Skeletal muscle tissue (tissue), 4 donors: ENCODE measurements around the gene SLC4A7. TPM values are rescaled to one million over a fixed set of nuclear protein-coding genes. Genes with fewer than 3 reads are reported as not detected.
"Not testable (repeated sequence)": the region's sequence is repeated elsewhere in the genome, so short reads cannot be mapped to it uniquely, and the experiment has no call there.

Source experiments
- H3K27ac ChIP-seq: one replicate; pipeline ENCODE4 v1.7.0; 2013; ENCODE audit warnings: mild to moderate bottlenecking, low read depth, low read length, inconsistent platforms
- H3K27me3 ChIP-seq, 3 donors: one replicate each; pipeline ENCODE4 v1.7.0; 2013; ENCODE audit warnings: low read length in 3 of 3; ENCODE audit not compliant: control insufficient read depth in 3 of 3, insufficient read depth in 3 of 3
- H3K36me3 ChIP-seq, 3 donors: one replicate each; pipeline ENCODE4 v1.7.0; 2013; ENCODE audit warnings: low read length in 3 of 3; ENCODE audit not compliant: control insufficient read depth in 3 of 3, insufficient read depth in 3 of 3
- H3K4me1 ChIP-seq, 3 donors: one replicate each; pipeline ENCODE4 v1.7.0; 2013; ENCODE audit warnings: low read length in 3 of 3, mild to moderate bottlenecking in 3 of 3; ENCODE audit not compliant: control insufficient read depth in 3 of 3, insufficient read depth in 3 of 3
- H3K4me3 ChIP-seq, 3 donors: one replicate each; pipeline ENCODE4 v1.7.0; 2013; ENCODE audit warnings: low read length in 3 of 3
- H3K9ac ChIP-seq, 3 donors: one replicate each; pipeline ENCODE4 v1.7.0; 2013; ENCODE audit warnings: low read length in 3 of 3, mild to moderate bottlenecking in 3 of 3, moderate library complexity in 2 of 3, low read depth in 1 of 3
- H3K9me3 ChIP-seq, 3 donors: one replicate each; pipeline ENCODE4 v1.7.0; 2013; ENCODE audit warnings: low read length in 3 of 3; ENCODE audit not compliant: control insufficient read depth in 3 of 3
- total RNA-seq: library from RNA; depleted of rRNA; stranded (reverse); fragments of >200 nt; gene quantifications from one replicate; pipeline ENCODE4 v1.2.3, GENCODE V29; 2014
- donor health status: Osteomylitis.

The SLC4A7 gene
- total RNA-seq, 1 donor from 2014 or later, result 54.3 TPM

DNA sequence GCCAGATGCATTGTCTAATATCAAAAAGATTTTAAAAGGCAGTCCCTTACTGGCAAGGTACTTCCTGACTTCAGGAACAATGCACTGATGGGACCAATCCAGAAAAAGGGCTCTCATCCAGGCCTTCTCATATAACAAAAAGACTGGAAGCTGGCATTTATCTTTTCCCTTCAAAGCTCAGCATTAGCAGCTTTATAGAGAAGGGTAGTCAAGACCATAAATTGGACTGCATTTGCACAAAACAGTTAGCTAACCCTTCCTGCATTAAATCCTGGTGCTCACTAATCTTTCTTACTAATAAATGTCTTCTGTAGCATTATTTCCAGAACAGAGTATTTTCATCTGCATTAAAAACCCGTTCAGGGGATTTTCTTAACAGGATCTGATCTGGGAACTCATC, 69.0 kb downstream of the SLC4A7 start:
- no peak overlapping the region for H3K4me3 ChIP-seq
- no peaks in the 10 kb centered on the region for H3K4me1 ChIP-seq
- peaks cover 3 to 13% (median 7%) of the 10 kb centered on the region in 3 donors for H3K36me3 ChIP-seq
- H3K27me3 ChIP-seq, result no peaks in the 10 kb centered on the region
- no peaks in the 10 kb centered on the region for H3K9me3 ChIP-seq
- H3K27ac ChIP-seq, result no peak overlapping the region
- no peak overlapping the region for H3K9ac ChIP-seq

- Histone ChIP-seq H3K4me3 (no peak overlapping the region), H3K27ac (no peak overlapping the region), H3K9ac (no peak overlapping the region), H3K9me3 (no peaks in the 10 kb centered on the region), H3K36me3 (peaks cover 3 to 10% (median 10%) of the 10 kb centered on the region in 3 donors), H3K27me3 (no peaks in the 10 kb centered on the region), H3K4me1 (no peaks in the 10 kb centered on the region)
Measured at GRCh38 chr3:27392950-27393679, 91.1 kb downstream of the SLC4A7 start.

DNA sequence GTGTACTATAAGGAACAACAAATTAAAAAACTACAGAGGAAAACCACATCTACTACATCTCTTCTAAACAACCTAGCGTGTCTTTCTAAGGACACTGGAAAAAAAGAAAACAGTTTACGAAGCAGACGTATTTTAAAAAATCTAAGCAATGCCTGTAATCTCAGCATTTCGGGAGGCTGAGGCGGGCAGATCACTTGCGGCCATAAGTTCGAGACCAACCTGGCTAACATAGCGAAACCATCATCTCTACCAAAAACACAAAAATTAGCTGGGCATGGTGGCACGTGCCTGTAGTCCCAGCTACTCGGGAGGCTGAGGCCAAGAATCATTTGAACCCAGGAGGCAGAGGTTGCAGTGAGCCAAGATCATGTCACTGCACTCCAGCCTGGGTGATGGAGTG, 91.8 kb downstream of the SLC4A7 start:
- peaks cover 0 to 10% (median 7%) of the 10 kb centered on the region in 3 donors for H3K36me3 ChIP-seq
- H3K9me3 ChIP-seq, H3K4me3 ChIP-seq, H3K27ac ChIP-seq, H3K9ac ChIP-seq, H3K4me1 ChIP-seq, H3K27me3 ChIP-seq: not testable (repeated sequence)

DNA sequence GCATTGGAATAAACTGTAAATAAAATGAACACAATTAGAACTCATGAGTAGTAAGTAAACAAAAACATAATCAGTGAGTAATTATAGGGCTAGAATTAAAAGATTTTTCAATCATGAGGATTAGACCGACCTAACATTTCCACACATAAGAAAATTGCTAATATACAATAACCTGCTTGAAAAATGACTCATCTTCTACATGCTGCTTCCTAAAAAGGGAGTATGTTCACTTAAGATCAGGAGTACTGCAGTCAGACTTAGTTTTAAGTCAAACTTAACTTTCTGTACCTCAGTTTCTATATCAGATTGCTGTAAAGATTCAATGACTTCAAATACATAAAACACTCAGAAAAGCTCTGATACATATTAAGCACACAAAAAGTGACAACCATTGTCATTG, 92.4 kb downstream of the SLC4A7 start:
- no peak overlapping the region for H3K27ac ChIP-seq
- H3K9ac ChIP-seq, result no peak overlapping the region
- H3K9me3 ChIP-seq, result no peaks in the 10 kb centered on the region
- H3K27me3 ChIP-seq, result no peaks in the 10 kb centered on the region
- H3K4me1 ChIP-seq, result no peaks in the 10 kb centered on the region
- peaks cover 0 to 10% (median 7%) of the 10 kb centered on the region in 3 donors for H3K36me3 ChIP-seq
- H3K4me3 ChIP-seq, result no peak overlapping the region

DNA sequence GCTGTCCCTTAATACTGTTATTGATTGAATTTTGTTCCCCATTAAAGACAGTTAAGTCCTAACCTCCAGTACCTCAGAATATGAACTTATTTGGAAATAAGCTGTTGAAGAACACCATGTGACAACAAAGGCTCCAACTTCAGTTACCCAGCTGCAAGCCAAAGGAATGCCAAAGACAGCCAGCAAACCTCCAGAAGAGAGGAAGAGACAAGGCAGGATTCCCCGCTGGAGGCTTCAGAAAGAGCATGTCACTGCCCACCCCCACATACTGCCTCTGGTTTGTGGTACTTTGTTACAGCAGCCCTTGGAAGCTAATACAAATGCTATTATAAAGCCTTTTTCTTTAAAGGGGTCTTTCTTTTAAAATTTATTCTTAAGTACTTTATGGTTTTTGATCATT, 96.6 kb downstream of the SLC4A7 start:
- H3K27ac ChIP-seq, result no peak overlapping the region
- H3K36me3 ChIP-seq, result peaks cover 2 to 17% (median 13%) of the 10 kb centered on the region in 3 donors
- H3K4me3 ChIP-seq, result no peak overlapping the region
- H3K4me1 ChIP-seq, result no peaks in the 10 kb centered on the region
- no peaks in the 10 kb centered on the region for H3K27me3 ChIP-seq
- no peak overlapping the region for H3K9ac ChIP-seq
- H3K9me3 ChIP-seq, result no peaks in the 10 kb centered on the region

- Histone ChIP-seq H3K27ac (no peak overlapping the region), H3K36me3 (peaks cover 2 to 11% (median 7%) of the 10 kb centered on the region in 3 donors), H3K27me3 (no peaks in the 10 kb centered on the region), H3K4me3 (no peak overlapping the region), H3K9ac (no peak overlapping the region), H3K9me3 (no peaks in the 10 kb centered on the region), H3K4me1 (no peaks in the 10 kb centered on the region)
Measured at GRCh38 chr3:27385504-27385903, 98.7 kb downstream of the SLC4A7 start.

DNA sequence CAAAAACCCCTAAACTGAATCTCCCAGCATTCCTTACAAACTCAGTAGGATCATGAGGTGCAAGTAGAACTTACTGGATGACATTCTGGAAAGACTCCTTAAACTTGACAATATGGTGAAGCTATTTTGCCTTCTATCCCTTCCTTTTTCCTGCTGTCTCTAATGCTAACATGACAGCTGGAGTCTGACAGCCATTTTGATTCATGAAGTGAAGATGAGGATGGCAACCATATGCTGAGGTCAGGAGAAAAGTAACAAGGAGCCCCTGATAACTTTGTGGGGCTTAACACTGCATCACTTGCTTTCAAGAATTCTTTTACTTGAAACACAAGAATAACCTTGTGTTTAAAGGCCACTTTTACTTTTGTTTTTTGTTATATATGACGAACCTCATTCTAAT, 100.0 kb downstream of the SLC4A7 start:
- H3K27me3 ChIP-seq, result no peaks in the 10 kb centered on the region
- H3K9me3 ChIP-seq, result no peaks in the 10 kb centered on the region
- no peaks in the 10 kb centered on the region for H3K4me1 ChIP-seq
- peaks cover 2 to 8% (median 7%) of the 10 kb centered on the region in 3 donors for H3K36me3 ChIP-seq
- no peak overlapping the region for H3K27ac ChIP-seq
- H3K9ac ChIP-seq, result no peak overlapping the region
- no peak overlapping the region for H3K4me3 ChIP-seq

GRCh38 chr3:27380433-27381357, 103.5 kb downstream of the SLC4A7 start:
- no peak overlapping the region for H3K4me3 ChIP-seq
- H3K4me1 ChIP-seq, result no peaks in the 10 kb centered on the region
- no peaks in the 10 kb centered on the region for H3K9me3 ChIP-seq
- H3K9ac ChIP-seq, result no peak overlapping the region
- no peak overlapping the region for H3K27ac ChIP-seq
- peaks cover 2 to 10% (median 6%) of the 10 kb centered on the region in 3 donors for H3K36me3 ChIP-seq
- no peaks in the 10 kb centered on the region for H3K27me3 ChIP-seq

- Histone ChIP-seq H3K4me3 (no peak overlapping the region), H3K9ac (no peak overlapping the region), H3K27ac (no peak overlapping the region), H3K27me3 (no peaks in the 10 kb centered on the region), H3K9me3 (no peaks in the 10 kb centered on the region), H3K36me3 (peaks cover 0 to 7% (median 3%) of the 10 kb centered on the region in 3 donors), H3K4me1 (no peaks in the 10 kb centered on the region)
Measured at GRCh38 chr3:27378331-27378730, 105.9 kb downstream of the SLC4A7 start.
